ENCODE results near the gene CFH.

CFH gene

DNA sequence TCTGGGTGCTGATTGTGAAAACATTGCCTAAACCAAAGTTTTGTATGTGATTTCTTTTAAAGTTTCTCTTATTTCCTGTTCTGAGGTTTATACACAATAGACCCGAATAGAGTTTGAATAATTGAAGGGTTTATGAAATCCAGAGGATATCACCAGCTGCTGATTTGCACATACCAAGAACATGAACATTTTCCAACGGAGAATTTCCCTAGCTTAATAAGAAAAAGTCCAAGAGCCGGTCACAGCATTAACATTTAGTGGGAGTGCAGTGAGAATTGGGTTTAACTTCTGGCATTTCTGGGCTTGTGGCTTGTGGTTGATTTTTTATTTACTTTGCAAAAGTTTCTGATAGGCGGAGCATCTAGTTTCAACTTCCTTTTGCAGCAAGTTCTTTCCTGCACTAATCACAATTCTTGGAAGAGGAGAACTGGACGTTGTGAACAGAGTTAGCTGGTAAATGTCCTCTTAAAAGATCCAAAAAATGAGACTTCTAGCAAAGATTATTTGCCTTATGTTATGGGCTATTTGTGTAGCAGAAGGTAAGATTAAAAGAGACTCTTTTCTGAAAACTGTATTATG, at the start of gene CFH:
CFH (plus strand) TSS at position 407 of the 579 bp plus-strand sequence; CDS start at position 482, 75 bp downstream.
- no peaks in the 10 kb centered on the region for H3K9me3 Mint-ChIP-seq
- DNase-seq, result no peak
- TF ChIP-seq, protein P1, sequence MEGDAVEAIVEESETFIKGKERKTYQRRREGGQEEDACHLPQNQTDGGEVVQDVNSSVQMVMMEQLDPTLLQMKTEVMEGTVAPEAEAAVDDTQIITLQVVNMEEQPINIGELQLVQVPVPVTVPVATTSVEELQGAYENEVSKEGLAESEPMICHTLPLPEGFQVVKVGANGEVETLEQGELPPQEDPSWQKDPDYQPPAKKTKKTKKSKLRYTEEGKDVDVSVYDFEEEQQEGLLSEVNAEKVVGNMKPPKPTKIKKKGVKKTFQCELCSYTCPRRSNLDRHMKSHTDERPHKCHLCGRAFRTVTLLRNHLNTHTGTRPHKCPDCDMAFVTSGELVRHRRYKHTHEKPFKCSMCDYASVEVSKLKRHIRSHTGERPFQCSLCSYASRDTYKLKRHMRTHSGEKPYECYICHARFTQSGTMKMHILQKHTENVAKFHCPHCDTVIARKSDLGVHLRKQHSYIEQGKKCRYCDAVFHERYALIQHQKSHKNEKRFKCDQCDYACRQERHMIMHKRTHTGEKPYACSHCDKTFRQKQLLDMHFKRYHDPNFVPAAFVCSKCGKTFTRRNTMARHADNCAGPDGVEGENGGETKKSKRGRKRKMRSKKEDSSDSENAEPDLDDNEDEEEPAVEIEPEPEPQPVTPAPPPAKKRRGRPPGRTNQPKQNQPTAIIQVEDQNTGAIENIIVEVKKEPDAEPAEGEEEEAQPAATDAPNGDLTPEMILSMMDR (IDR thresholded peaks at IDR 0.05), result no peak
- H3K27ac Mint-ChIP-seq, result no peak within 1 kb of the TSS
- H3K27me3 Mint-ChIP-seq (ENCODE audit: low read depth, poor library complexity), result no peaks in the 10 kb centered on the region
- no peaks in the 10 kb centered on the region for H3K36me3 Mint-ChIP-seq (ENCODE audit: low read depth)
- H3K4me1 Mint-ChIP-seq, result no peaks in the 10 kb centered on the region
- H3K4me3 Mint-ChIP-seq, result no peak within 1 kb of the TSS

- DNase-seq, result no peak
- H3K36me3 Mint-ChIP-seq (ENCODE audit: low read depth), result peaks cover 20% of the 10 kb centered on the region
- TF ChIP-seq, protein P1 (IDR thresholded peaks at IDR 0.05), result no peak
- H3K27me3 Mint-ChIP-seq (ENCODE audit: low read depth, poor library complexity), result no peaks in the 10 kb centered on the region
- H3K4me1 Mint-ChIP-seq, result peaks cover 31% of the 10 kb centered on the region
- H3K4me3 Mint-ChIP-seq, result no peak overlapping the region
- no peaks in the 10 kb centered on the region for H3K9me3 Mint-ChIP-seq
- H3K27ac Mint-ChIP-seq, result no peak overlapping the region
Observed at GRCh38 chr1:196603651-196604050, 48.2 kb upstream of the CFH start.

GRCh38 chr1:196607981-196608380, 43.9 kb upstream of the CFH start:
- Mint-ChIP-seq H3K4me1 (peaks cover 45% of the 10 kb centered on the region), H3K4me3 (peak overlapping the region; percentile 99), H3K36me3 (ENCODE audit: low read depth) (peaks cover 10% of the 10 kb centered on the region), H3K27ac (peak overlapping the region; percentile 98), H3K9me3 (no peaks in the 10 kb centered on the region), H3K27me3 (ENCODE audit: low read depth, poor library complexity) (no peaks in the 10 kb centered on the region)
- TF ChIP-seq, protein P1 (IDR thresholded peaks at IDR 0.05), result no peak
- no peak for DNase-seq

DNA sequence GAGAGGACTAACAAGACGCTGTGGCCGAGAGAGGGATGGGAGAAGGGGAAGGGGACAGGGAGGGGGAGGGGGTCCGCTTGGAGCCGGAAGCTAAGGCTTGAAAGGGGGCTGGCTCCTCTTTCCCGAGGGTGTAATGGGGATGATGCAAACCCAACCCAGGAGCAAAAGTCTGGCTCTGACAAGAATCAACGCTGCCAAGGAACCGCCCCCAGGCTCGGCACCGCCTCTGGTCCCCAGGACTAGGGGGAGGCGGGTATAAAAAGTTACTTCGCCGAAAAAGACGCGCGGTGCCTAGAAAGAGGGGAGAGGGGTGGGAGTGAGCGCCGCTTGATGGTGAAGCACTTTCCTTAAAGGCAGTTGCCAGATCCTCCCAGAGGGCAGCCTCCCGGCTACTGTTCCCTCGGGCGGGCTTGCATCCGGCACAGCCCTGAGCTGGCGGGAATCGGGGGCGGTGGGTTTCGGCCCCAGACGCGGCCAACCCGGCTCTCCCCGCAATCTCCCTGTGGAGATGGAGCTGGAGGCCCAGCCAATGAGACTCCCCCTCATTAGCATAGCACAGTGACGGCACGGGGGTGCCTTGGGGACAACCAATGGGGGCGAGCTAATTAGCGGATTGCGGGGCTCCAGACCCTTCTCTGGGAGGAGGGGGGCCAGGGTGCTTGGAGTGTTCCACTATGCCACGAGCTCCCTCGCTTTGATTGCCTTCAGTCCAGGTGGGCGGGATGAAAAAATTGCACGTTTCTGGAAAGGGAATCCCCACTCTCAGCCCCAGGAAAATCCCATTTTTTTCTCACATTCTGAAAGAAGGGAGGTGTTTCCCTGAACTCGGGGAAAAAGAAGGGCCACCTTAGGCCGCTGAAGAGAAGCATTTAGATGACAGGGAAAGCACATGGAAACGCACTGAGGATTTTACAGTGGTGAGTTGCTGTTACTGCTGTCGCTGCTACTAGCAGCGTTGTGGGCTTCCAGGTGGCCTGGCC, 43.2 kb upstream of the CFH start, which contains the start of gene KCNT2:
KCNT2 (minus strand) TSS at position 51 of the 980 bp plus-strand sequence. CDS start 131 bp downstream, outside the sequence.
- Mint-ChIP-seq H3K4me1 (peaks cover 45% of the 10 kb centered on the region), H3K27me3 (ENCODE audit: low read depth, poor library complexity) (no peaks in the 10 kb centered on the region), H3K36me3 (ENCODE audit: low read depth) (peaks cover 7% of the 10 kb centered on the region), H3K9me3 (no peaks in the 10 kb centered on the region), H3K27ac (peak within 1 kb of the TSS; percentile 98), H3K4me3 (peak within 1 kb of the TSS; percentile 99)
- DNase-seq, result peak; percentile 92
- TF ChIP-seq, protein P1 (IDR thresholded peaks at IDR 0.05), result no peak

- Mint-ChIP-seq H3K4me3 (peak overlapping the region; percentile 99), H3K4me1 (peaks cover 45% of the 10 kb centered on the region), H3K9me3 (no peaks in the 10 kb centered on the region), H3K27ac (peak overlapping the region; percentile 98), H3K36me3 (ENCODE audit: low read depth) (peaks cover under 1% of the 10 kb centered on the region), H3K27me3 (ENCODE audit: low read depth, poor library complexity) (no peaks in the 10 kb centered on the region)
- TF ChIP-seq, protein P1 (IDR thresholded peaks at IDR 0.05), result no peak
- DNase-seq, result no peak
Observed at GRCh38 chr1:196609370-196609737, 42.5 kb upstream of the CFH start.

Data from nephron progenitor cell (in vitro differentiated cells).